Stimulated activated CD8-positive, alpha-beta memory T cell treated with anti-CD3 and anti-CD28 coated beads, Interleukin-12 subunit alpha, Interleukin-12 subunit beta, amount 100 ng/mL, for 1 hour (primary cell): ENCODE data around the gene ADAMTS3.
"Not testable (repeated sequence)": the region's sequence is repeated elsewhere in the genome, so short reads cannot be mapped to it uniquely, and the experiment has no call there.

Experiments
- DNase-seq: peaks from one replicate; pipeline ENCODE4 v3.0.0-alpha.2; 2020; ENCODE audit warnings: low read depth

ADAMTS3 gene

DNA sequence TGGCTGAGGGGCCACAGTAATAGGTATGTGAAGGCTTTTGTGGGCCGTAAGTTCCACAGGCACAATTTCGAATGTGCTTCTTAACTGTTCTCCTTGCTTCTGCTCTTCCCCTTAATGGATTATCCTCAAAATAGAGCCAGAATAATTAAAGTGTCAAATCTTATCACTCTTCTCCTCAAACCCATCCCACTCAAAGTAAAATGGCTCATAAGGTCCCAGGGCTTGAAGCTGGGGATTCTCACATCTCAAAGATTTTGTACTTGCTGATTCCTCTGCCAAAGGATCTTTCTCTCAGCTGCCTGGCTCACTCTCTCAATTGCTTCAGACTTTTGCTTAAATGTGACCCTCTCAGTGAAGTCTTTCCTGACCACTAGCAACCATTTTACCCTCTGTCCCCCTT is 16.6 kb downstream of the ADAMTS3 start:
- no peak for DNase-seq

GRCh38 chr4:72546456-72546855 is 22.6 kb downstream of the ADAMTS3 start:
- no peak for DNase-seq

DNA sequence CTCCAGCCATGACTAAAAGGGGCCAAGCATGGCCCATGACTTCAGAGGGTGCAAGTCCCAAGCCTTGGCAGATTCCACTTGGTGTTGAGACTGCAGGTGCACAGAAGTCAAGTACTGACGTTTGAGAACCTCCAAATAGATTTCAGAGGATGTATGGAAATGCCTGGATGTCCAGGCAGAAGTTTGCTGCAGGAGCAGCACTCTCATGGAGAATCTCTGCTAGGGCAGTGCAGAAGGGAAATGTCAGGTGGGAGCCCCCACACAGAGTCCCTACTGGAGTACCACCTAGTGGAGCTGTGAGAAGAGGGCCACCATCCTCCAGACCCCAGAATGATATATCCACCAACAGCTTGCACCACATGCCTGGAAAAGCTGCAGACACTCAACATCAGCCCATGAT is 28.3 kb downstream of the ADAMTS3 start:
- not testable (repeated sequence) for DNase-seq

DNA sequence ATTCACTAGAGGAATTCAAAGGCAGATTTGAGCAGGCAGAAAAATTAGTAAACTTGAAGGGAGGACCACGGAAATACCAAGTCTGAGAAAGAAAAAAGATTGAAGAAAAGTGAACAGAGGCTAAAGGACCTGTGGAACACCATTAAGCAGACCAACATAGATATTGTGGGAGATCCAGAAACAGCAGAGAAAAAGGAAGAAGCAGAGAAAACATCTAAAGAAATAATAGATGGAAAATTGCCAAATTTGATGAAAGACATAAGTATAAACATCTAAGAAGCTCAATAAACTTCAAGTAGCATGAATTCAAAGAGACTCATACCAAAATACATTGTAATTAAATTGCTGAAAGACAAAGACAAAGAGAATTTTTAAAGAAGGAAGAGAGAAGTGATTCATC is 31.0 kb downstream of the ADAMTS3 start:
- no peak for DNase-seq

DNA sequence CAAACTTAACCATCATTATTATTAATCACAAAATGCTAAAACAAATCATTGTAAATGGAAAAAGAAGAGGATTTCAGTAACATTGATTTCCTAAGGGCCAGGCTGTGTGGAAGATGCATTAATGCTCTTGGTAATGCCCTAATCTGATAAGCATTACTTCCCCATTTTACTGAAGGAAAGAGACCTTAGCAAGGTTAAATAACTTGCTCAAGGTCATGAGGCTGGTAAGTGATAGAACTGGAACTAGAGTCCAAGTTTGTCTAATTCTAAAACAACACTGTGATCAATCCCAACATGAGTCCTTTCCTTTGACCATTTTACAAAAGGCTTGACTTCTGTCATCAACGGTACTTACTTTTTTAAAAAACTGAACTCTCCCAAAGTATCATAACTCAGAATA is 32.6 kb downstream of the ADAMTS3 start:
- DNase-seq, result no peak

DNA sequence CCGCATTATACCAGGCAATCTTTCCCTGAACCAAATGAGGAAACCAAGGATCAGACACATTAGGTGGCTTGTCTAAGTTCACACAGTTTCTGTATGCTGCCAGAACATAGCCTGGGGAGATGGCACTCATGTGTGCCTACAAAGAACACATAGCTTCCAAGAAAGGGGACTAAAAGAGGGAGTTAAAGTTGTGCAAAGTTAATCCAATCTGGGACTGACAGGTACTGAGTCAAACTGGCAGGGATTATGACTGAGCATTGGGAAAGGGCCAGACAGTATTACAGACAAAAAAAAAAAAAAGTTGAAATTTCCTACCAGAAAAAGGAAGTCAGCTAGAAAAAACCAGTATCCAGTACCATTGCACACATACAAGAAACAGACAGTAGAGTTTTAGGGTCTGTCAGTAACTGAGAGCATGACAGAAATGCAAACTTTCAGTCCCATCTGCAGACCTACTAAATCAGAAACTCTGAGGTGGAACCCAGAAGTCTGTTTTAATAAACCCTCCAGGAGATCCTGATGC is 37.2 kb downstream of the ADAMTS3 start:
- no peak for DNase-seq

DNA sequence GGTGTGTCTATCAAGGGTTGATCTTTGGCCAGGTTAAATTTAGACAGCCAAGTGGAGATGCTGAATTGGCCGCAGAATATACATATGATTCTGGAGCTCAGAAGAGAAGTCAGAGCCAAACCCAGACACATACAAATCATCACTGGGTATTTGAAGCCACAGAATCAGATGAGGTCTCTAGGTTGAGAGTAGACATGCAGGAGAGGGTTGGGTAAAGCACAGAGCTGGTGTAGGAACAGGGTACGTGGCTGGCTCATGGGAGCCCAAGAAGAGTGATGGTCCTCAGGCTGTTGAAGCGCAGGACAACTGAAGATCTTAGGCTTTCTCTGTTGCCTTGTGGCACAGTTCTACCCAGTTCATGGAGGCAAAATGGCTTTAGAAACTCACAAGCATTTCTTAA is 37.7 kb downstream of the ADAMTS3 start:
- DNase-seq, result no peak

GRCh38 chr4:72529148-72529822 is 39.7 kb downstream of the ADAMTS3 start:
- DNase-seq, result no peak

- DNase-seq, result no peak
These were observed 41.9 kb downstream of the ADAMTS3 start for GRCh38 chr4:72527038-72527646.

DNA sequence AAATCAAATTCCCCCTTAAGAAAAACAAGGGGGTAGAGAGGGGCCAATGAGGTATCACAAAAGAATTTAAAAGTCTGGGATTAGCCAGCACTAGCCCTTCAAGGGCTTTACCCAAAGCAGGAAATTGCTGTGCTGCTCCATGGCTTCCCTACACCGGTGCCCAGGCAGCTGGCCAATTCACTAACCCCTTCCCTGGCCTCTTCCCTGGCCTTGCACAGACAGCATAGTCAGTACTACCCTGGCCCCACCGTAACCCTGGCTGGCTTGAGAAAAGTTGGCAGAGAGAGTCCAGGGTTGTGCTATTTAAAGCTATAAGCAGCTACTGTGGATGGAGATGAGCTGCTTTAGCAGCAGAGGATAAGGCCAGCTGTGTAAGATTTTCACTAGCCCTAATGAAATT is 43.1 kb downstream of the ADAMTS3 start:
- no peak for DNase-seq

DNA sequence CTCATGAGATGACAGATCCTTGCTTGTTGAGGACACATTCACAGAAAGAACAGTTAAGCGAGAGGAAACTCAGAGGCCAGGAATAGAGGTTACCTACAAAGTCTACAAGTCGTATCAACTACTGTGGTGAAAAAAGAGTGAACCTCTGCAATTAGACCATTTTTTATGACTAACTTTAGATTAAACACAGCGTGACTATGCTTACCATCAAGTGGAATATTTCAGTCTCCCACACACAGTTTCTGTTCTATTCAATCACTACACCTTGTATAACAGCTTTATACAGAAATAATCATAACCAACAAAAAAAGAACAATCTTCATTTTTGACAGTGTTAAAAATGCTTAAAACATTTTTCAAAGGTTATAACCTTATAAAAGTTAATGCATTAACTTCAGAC is 46.6 kb downstream of the ADAMTS3 start:
- no peak for DNase-seq

- DNase-seq, result no peak
These were observed 55.8 kb downstream of the ADAMTS3 start for GRCh38 chr4:72513227-72513626.

DNA sequence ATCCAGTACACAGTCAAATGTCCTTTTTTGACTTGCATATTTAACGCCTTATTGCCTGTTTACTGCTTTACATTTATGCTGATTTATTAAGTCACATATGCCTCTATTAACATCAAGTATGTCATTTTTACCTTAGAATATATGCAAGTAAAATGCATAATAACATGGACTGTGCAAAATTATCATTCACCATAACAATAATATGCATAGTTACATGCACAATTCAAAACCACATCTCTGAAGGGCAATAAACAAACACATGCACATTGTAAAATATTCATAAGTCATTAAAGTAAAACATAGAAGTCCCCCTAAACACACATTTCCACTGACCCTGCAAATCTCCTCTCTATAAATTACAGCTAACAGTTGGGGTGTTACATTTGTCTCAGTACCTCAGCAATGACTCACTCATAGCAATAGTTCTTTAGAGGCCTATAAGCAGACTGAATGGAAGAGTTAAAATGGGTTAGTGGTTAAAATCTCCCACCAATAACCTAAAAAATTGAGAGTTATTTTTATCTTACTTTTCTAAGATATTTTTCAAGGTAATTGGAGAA is 61.1 kb downstream of the ADAMTS3 start:
- DNase-seq, result no peak

- DNase-seq, result no peak
These were observed 61.9 kb downstream of the ADAMTS3 start for GRCh38 chr4:72507167-72507566.

DNA sequence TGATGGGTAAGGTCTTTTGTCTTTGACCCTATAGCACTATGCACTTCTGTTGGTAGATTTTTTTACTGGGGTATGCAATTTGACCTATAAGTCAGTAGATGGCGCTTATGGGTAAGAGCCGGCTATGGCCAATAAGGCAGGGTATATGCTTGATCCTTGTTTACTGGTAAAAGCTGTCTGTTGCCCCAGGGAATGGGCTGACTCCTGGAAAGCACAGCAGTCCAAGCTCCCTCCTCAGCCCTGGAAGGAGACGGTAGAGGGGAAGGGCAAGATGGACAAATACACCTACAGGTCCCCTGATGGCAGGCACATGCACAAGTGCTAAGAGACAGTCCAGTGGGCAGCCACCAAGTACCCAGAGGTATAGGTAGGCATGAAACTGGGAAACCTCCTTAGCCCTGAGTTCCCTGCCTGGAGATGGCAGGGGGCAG is 63.7 kb downstream of the ADAMTS3 start:
- no peak for DNase-seq

DNA sequence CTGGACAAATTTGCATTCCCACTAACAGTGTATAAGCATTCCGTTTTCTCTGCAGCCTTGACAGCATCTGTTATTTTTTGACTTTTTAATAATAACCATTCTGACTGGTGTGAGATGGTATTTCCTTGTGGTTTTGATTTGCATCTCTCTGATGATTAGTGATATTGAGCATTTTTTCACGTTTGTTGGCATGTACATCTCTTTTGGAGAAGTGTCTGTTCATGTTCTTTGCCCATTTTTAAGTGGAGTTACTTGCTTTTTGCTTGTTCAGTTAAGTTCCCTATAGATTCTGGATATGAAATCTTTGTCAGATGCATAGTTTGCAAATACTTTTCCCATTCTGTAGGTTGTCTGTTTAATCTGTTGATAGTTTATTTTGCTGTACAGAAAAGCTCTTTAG is 68.8 kb downstream of the ADAMTS3 start:
- DNase-seq, result no peak

- DNase-seq, result no peak
These were observed 72.9 kb downstream of the ADAMTS3 start for GRCh38 chr4:72496119-72496518.

DNA sequence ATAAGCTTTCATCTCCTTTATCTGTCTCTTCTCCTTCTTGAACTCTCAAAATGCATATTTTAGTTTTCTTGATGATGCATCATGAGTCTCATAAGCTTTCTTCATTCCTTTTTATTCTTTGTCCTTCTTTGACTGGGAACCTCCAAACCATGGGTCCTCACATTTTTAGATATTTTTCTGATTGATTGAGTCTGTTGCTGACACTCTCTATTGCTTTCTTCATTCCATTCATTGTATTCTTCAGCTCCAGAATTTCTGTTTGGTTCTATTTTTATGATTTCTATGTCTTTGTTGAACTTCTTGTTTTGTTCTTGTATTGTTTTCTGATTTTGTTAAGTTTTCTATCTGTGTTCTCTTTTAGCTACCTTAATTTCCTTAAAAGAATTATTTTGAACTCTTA is 74.9 kb downstream of the ADAMTS3 start:
- no peak for DNase-seq

- no peak for DNase-seq
These were observed 79.8 kb downstream of the ADAMTS3 start for GRCh38 chr4:72489267-72489666.

- no peak for DNase-seq
These were observed 82.0 kb downstream of the ADAMTS3 start for GRCh38 chr4:72486991-72487390.

DNA sequence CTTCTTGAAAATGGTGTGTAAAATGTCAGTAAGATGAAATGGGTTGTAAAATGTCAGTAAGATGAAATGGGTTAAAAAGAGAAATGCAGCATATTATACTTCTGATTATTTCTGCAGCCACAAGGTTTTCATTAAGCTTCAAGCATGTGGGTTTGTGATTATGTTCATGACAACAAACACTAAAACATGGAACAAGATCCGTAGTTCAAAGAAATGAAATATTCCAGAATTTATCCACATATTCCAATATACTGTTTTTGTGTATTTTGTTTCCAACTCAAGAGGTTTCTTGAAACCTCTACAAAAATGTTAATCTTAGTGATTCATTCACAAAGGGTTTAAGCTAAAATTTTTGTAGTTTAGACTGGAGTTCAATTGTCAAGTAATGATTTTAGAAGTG is 84.0 kb downstream of the ADAMTS3 start:
- no peak for DNase-seq

- no peak for DNase-seq
These were observed 95.6 kb downstream of the ADAMTS3 start for GRCh38 chr4:72473434-72473900.

- DNase-seq, result no peak
These were observed 97.2 kb downstream of the ADAMTS3 start for GRCh38 chr4:72471816-72472215.
